GM12891 (cell line): ENCODE results near the gene PGD.
"Not testable (repeated sequence)": the region's sequence is repeated elsewhere in the genome, so short reads cannot be mapped to it uniquely, and the experiment has no call there.

Experiments used
- PAX5 ChIP-seq: IDR thresholded peaks from 2 replicates; pipeline ENCODE4 v1.6.1; 2011; ENCODE audit warnings: low read length, moderate library complexity, mild to moderate bottlenecking; ENCODE audit not compliant: insufficient read depth, severe bottlenecking
- POLR2A ChIP-seq: IDR thresholded peaks from 2 replicates; pipeline ENCODE4 v1.6.1; 2011; ENCODE audit warnings: low read depth, low read length, control low read depth
- POLR2AphosphoS5 ChIP-seq: IDR thresholded peaks from 2 replicates; pipeline ENCODE4 v1.6.1; 2011; ENCODE audit warnings: low read depth, low read length, control low read depth
- TAF1 ChIP-seq: IDR thresholded peaks from 2 replicates; pipeline ENCODE4 v1.6.1; 2011; ENCODE audit warnings: low read depth, low read length, control low read depth

- TF ChIP-seq PAX5, POLR2A, POLR2AphosphoS5, TAF1: not testable (repeated sequence)
Observed at GRCh38 chr1:10425826-10426534, 27.1 kb downstream of the PGD start.
